Loucy (cell line): ENCODE measurements around the gene CYB5B.

Source experiments
- H2AFZ ChIP-seq: fragments of 200-600 bp; sonication (generic); 2 replicates; pipeline ENCODE4 v1.6.0; 2016; ENCODE audit warnings: antibody characterized with exemption, mild to moderate bottlenecking, low read length, moderate library complexity
- H3F3A ChIP-seq: fragments of 200-600 bp; 2 replicates; pipeline ENCODE4 v1.6.0; 2016; ENCODE audit warnings: antibody characterized with exemption, low read depth, mild to moderate bottlenecking
- H3K27me3 ChIP-seq: fragments of 200-600 bp; sonication (generic); 2 replicates; pipeline ENCODE4 v1.6.1; 2014; ENCODE audit warnings: low read length, mild to moderate bottlenecking; ENCODE audit not compliant: insufficient read depth, poor library complexity, severe bottlenecking
- H3K36me3 ChIP-seq: fragments of 200-600 bp; sonication (generic); 2 replicates; pipeline ENCODE4 v1.6.1; 2016; ENCODE audit warnings: low read length; ENCODE audit not compliant: insufficient read depth
- H3K4me1 ChIP-seq: fragments of 200-600 bp; sonication (generic); 2 replicates; pipeline ENCODE4 v1.5.1; 2014; ENCODE audit warnings: low read length, mild to moderate bottlenecking; ENCODE audit not compliant: insufficient read depth, poor library complexity, severe bottlenecking
- H3K4me2 ChIP-seq: fragments of 200-600 bp; sonication (generic); 2 replicates; pipeline ENCODE4 v1.6.0; 2014; ENCODE audit warnings: antibody characterized with exemption, low read length, low read depth, mild to moderate bottlenecking; ENCODE audit not compliant: poor library complexity, severe bottlenecking
- H3K4me3 ChIP-seq: fragments of 200-600 bp; sonication (generic); 2 replicates; pipeline ENCODE4 v1.5.1; 2014; ENCODE audit warnings: low read length, mild to moderate bottlenecking, mixed read lengths; ENCODE audit not compliant: poor library complexity, severe bottlenecking
- H3K79me2 ChIP-seq: fragments of 200-600 bp; sonication (generic); 2 replicates; pipeline ENCODE4 v1.6.1; 2014; ENCODE audit warnings: low read length; ENCODE audit not compliant: insufficient read depth
- H3K9ac ChIP-seq: fragments of 200-600 bp; sonication (generic); 2 replicates; pipeline ENCODE4 v1.6.0; 2014; ENCODE audit warnings: mild to moderate bottlenecking, low read depth, low read length, moderate library complexity; ENCODE audit not compliant: poor library complexity, severe bottlenecking
- H3K9me2 ChIP-seq: fragments of 200-600 bp; sonication (generic); replicated peaks from 2 replicates; pipeline ENCODE4 v1.6.1; 2016; ENCODE audit warnings: low read depth, low read length, mixed read lengths
- H3K9me3 ChIP-seq: fragments of 200-600 bp; sonication (generic); 2 replicates; pipeline ENCODE4 v1.6.1; 2014; ENCODE audit warnings: mild to moderate bottlenecking, antibody characterized with exemption, low read length, low read depth; ENCODE audit not compliant: insufficient read depth
- H4K20me1 ChIP-seq: fragments of 200-600 bp; sonication (generic); 2 replicates; pipeline ENCODE4 v1.6.0; 2014; ENCODE audit warnings: antibody characterized with exemption, low read length, mild to moderate bottlenecking; ENCODE audit not compliant: insufficient read depth, poor library complexity, severe bottlenecking
- EZH2phosphoT487 ChIP-seq: fragments of 200-600 bp; IDR thresholded peaks from 2 replicates; pipeline ENCODE4 v1.6.1; 2018; ENCODE audit warnings: antibody characterized with exemption, mild to moderate bottlenecking, moderate library complexity, borderline replicate concordance
- TF ChIP-seq, protein P1 (sequence below): fragments of 200-600 bp; sonication (generic); conservative IDR thresholded peaks from 2 replicates; pipeline ENCODE4 v1.5.1; 2014; ENCODE audit warnings: mild to moderate bottlenecking, antibody characterized with exemption, low read length

The CYB5B gene

DNA sequence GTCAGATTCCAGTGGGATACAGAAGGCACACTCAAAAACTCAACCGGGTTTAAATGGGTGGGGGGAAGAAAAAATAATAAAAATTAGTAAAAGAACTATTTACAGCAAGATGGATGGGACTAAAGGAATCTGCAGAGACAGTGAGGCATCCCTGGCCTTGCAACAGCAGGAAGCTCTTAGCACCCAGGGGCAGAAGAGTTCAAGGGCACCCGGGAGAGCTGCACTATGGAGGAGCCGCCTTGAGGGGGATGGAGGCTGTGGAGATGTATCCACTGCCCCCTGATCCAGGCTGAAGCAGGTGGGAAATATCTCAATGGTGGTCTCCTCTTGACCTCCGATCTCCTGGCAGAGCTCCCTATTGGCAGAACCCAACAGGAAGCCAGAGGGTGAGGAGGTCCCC lies 72.0 kb downstream of the CYB5B start:
- Histone ChIP-seq H3K4me1 (no peaks in the 10 kb centered on the region), H3K36me3 (no peaks in the 10 kb centered on the region), H4K20me1 (no peaks in the 10 kb centered on the region), H3K9me3 (no peaks in the 10 kb centered on the region), H3K27me3 (no peaks in the 10 kb centered on the region), H3F3A (no peaks in the 10 kb centered on the region), H3K4me2 (no peak overlapping the region), H3K79me2 (no peaks in the 10 kb centered on the region), H3K9me2 (no peaks in the 10 kb centered on the region), H3K4me3 (no peak overlapping the region), H2AFZ (no peak overlapping the region), H3K9ac (no peak overlapping the region)
- TF ChIP-seq, protein P1, sequence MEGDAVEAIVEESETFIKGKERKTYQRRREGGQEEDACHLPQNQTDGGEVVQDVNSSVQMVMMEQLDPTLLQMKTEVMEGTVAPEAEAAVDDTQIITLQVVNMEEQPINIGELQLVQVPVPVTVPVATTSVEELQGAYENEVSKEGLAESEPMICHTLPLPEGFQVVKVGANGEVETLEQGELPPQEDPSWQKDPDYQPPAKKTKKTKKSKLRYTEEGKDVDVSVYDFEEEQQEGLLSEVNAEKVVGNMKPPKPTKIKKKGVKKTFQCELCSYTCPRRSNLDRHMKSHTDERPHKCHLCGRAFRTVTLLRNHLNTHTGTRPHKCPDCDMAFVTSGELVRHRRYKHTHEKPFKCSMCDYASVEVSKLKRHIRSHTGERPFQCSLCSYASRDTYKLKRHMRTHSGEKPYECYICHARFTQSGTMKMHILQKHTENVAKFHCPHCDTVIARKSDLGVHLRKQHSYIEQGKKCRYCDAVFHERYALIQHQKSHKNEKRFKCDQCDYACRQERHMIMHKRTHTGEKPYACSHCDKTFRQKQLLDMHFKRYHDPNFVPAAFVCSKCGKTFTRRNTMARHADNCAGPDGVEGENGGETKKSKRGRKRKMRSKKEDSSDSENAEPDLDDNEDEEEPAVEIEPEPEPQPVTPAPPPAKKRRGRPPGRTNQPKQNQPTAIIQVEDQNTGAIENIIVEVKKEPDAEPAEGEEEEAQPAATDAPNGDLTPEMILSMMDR: no peak
- TF ChIP-seq EZH2phosphoT487: no peak

DNA sequence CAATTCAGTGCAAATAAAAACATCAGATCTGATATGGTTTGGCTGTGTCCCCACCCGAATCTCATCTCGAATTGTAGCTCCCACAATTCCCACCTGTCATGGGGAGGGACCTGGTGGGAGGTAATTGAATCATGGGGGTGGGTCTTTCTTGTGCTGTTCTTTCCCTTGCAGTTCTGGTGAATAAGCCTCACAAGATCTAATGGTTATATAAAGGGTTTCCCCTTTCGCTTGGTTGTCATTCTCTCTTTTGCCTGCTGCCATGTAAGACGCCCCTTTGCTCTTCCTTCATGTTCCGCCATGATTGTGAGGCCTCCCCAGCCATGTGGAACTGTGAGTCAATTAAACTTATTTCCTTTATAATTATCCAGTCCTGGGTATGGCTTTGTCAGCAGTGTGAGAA lies 72.5 kb downstream of the CYB5B start:
- Histone ChIP-seq H4K20me1 (no peaks in the 10 kb centered on the region), H3F3A (no peaks in the 10 kb centered on the region), H2AFZ (no peak overlapping the region), H3K9ac (no peak overlapping the region), H3K79me2 (no peaks in the 10 kb centered on the region), H3K9me3 (no peaks in the 10 kb centered on the region), H3K4me3 (no peak overlapping the region), H3K36me3 (no peaks in the 10 kb centered on the region), H3K4me1 (no peaks in the 10 kb centered on the region), H3K27me3 (no peaks in the 10 kb centered on the region), H3K9me2 (no peaks in the 10 kb centered on the region), H3K4me2 (no peak overlapping the region)
- TF ChIP-seq EZH2phosphoT487: no peak
- TF ChIP-seq, protein P1: no peak

DNA sequence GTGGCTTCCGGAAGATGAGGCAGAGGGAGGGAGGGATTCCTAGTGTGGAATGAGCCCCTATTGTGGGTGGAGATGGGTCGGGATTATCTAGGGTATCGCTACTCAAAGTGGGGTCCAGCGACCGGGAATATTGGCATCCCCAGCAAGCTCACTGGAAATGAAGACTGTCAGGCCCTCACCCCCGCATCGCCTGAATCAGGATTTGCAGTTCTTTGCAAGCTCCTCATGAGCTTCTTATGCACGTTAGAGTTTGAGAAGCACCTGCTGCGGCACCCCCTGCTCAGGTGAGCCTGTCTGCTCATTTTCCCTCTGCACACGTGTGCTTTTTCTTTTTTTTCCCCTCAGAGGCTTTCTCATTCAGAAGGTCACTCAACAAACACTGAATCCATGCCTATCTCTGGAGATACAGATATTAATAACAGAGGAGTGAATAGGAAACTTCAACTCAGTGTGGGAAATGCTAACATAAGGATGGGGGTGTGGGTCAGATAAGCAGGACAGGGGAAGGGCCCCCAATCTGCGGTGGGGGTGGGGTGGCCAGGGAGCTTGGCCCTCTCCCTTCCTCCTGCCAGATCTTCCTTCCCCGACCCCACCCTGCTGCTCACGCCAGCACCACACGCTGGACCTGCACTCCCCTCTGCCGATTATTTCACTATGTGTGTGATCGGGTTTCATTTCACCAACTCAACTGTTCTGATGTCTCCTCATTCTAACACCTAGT lies 73.6 kb downstream of the CYB5B start:
- no peaks in the 10 kb centered on the region for H3K9me3 ChIP-seq
- H3K9me2 ChIP-seq: no peaks in the 10 kb centered on the region
- no peaks in the 10 kb centered on the region for H3K36me3 ChIP-seq
- H3K4me3 ChIP-seq: no peak overlapping the region
- TF ChIP-seq, protein P1: no peak
- TF ChIP-seq EZH2phosphoT487: no peak
- H3K27me3 ChIP-seq: no peaks in the 10 kb centered on the region
- H3K4me1 ChIP-seq: no peaks in the 10 kb centered on the region
- H3K79me2 ChIP-seq: no peaks in the 10 kb centered on the region
- no peaks in the 10 kb centered on the region for H3F3A ChIP-seq
- no peak overlapping the region for H3K9ac ChIP-seq
- no peaks in the 10 kb centered on the region for H4K20me1 ChIP-seq
- no peak overlapping the region for H3K4me2 ChIP-seq
- H2AFZ ChIP-seq: no peak overlapping the region
